ENCODE measurements around the gene DUOXA2.

The DUOXA2 gene

DNA sequence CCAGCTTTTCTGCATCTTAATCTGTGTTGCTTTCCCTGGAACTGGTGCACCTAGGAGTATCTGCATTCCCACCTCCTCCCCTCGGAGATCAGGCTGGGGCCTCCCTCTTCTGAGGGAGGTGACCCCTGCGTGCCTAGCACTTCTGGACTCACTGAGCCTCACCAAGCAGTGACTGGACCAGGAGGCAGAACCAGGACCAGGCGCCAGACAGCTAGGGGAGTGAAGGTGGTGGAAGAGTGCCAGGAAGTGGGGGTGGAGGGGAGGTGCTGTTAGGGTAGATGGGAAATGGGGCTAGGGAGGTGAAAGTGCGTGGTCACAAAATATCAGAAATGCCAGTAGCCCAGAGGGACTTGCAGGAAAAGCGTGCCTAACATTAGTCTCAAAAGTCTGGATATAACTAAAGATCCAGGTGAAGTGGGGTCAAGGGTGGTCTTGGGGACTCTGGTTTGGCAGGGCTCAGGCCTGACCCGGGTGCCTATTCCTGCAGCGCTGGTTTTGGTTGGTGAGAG is 1.2 kb downstream of the DUOXA2 start:
- H3K4me3 ChIP-seq (ENCODE audit: low read depth, low read length), result no peak overlapping the region
- no peak for DNase-seq (ENCODE audit: low read depth)
- TF ChIP-seq, protein P1, sequence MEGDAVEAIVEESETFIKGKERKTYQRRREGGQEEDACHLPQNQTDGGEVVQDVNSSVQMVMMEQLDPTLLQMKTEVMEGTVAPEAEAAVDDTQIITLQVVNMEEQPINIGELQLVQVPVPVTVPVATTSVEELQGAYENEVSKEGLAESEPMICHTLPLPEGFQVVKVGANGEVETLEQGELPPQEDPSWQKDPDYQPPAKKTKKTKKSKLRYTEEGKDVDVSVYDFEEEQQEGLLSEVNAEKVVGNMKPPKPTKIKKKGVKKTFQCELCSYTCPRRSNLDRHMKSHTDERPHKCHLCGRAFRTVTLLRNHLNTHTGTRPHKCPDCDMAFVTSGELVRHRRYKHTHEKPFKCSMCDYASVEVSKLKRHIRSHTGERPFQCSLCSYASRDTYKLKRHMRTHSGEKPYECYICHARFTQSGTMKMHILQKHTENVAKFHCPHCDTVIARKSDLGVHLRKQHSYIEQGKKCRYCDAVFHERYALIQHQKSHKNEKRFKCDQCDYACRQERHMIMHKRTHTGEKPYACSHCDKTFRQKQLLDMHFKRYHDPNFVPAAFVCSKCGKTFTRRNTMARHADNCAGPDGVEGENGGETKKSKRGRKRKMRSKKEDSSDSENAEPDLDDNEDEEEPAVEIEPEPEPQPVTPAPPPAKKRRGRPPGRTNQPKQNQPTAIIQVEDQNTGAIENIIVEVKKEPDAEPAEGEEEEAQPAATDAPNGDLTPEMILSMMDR (IDR thresholded peaks at IDR 0.05; ENCODE audit: control insufficient read depth, extremely low read depth, insufficient read depth), result no peak

DNA sequence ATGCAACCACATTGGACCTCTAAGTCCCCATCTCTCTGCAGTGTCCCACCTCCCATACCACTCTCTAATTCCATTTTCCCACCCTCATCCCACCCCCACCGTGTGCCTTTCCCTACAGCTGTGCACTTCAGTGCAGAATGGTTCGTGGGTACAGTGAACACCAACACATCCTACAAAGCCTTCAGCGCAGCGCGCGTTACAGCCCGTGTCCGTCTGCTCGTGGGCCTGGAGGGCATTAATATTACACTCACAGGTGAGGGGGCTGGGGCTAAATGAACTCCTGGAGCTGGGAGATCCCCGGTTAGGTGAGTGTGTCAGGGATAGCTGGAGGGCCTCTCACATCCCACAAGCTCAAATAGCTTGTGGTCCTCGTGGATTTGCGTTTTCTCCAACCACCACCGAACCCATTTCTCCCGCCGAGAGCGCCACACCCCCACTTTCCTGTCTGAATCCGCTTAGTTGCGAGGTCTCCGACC is 1.9 kb downstream of the DUOXA2 start:
- TF ChIP-seq, protein P1 (IDR thresholded peaks at IDR 0.05; ENCODE audit: control insufficient read depth, extremely low read depth, insufficient read depth), result no peak
- H3K4me3 ChIP-seq (ENCODE audit: low read depth, low read length), result no peak overlapping the region
- no peak for DNase-seq (ENCODE audit: low read depth)

DNA sequence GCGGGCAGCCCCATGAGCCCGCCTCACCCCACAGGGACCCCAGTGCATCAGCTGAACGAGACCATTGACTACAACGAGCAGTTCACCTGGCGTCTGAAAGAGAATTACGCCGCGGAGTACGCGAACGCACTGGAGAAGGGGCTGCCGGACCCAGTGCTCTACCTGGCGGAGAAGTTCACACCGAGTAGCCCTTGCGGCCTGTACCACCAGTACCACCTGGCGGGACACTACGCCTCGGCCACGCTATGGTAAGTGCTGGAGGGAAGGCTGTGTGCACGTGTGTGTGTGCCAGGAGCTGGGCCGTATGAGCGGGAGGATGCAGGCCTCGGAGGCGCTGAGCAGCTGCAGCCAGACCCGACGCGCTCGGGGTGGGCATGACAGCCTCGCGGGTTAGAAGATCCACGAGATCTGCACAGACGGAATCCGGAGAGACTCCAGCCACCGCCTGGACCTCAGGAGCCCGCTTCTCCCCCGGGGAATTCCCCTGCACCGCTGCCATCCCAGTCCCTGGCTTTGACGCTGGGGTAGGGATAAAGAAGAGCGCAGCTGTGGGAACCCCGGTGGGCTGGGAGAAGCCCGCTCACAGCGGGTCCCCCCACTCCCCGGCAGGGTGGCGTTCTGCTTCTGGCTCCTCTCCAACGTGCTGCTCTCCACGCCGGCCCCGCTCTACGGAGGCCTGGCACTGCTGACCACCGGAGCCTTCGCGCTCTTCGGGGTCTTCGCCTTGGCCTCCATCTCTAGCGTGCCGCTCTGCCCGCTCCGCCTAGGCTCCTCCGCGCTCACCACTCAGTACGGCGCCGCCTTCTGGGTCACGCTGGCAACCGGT is 2.6 kb downstream of the DUOXA2 start:
- DNase-seq (ENCODE audit: low read depth), result no peak
- no peak overlapping the region for H3K4me3 ChIP-seq (ENCODE audit: low read depth, low read length)

DNA sequence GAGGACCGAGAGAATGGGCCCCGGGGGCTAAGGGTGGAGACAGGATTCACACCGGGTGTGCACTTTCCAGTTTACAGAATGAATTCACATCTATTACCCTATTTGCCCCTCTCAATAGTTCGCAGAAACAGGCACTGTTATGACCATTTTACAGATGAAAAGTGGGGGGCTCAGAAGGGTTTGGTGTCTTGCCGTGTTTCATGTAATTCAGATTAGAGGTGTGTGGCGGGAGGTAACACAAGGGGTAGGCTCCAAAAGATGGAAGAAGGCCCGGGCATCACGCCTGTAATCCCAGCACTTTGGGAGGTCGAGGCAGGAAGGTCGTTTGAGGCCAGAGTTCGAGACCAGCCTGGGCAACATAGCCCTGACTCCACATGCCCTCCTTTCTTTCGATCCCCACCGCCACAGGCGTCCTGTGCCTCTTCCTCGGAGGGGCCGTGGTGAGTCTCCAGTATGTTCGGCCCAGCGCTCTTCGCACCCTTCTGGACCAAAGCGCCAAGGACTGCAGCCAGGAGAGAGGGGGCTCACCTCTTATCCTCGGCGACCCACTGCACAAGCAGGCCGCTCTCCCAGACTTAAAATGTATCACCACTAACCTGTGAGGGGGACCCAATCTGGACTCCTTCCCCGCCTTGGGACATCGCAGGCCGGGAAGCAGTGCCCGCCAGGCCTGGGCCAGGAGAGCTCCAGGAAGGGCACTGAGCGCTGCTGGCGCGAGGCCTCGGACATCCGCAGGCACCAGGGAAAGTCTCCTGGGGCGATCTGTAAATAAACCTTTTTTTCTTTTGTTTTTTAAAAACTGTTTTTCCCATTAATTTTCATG is 3.4 kb downstream of the DUOXA2 start:
- TF ChIP-seq, protein P1 (IDR thresholded peaks at IDR 0.05; ENCODE audit: control insufficient read depth, extremely low read depth, insufficient read depth), result no peak
- no peak for DNase-seq (ENCODE audit: low read depth)
- no peak overlapping the region for H3K4me3 ChIP-seq (ENCODE audit: low read depth, low read length)

More for the DNA sequence above, 2.6 kb downstream of the DUOXA2 start:
- TF ChIP-seq, protein P1 (IDR thresholded peaks at IDR 0.05; ENCODE audit: control insufficient read depth, extremely low read depth, insufficient read depth), result no peak

DNA sequence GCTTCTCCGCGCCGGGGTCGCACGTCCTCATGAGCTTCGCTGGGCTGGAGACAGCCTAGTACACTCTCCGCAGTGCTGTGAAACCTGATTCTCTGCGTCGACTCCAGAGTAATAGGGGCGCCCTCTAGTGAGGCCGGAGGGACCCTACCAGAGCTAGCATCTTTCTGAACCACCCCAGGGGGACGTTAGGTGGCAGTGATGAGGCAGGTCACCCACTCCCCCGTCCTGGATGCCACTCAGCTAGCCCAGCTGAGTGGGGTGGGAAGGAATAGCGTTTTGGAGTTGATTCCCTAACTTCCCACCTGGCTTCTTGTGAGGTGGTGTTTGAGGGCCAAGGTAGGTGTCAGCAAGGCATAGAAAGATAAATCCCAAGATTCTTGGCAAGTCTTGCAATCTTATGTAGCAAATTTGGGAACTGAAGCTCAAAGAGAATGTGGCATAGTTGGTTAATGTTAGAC is 4.0 kb downstream of the DUOXA2 start:
- no peak overlapping the region for H3K4me3 ChIP-seq (ENCODE audit: low read depth, low read length)
- TF ChIP-seq, protein P1 (IDR thresholded peaks at IDR 0.05; ENCODE audit: control insufficient read depth, extremely low read depth, insufficient read depth), result peak; percentile 100
- DNase-seq (ENCODE audit: low read depth), result peak; percentile 73

DNA sequence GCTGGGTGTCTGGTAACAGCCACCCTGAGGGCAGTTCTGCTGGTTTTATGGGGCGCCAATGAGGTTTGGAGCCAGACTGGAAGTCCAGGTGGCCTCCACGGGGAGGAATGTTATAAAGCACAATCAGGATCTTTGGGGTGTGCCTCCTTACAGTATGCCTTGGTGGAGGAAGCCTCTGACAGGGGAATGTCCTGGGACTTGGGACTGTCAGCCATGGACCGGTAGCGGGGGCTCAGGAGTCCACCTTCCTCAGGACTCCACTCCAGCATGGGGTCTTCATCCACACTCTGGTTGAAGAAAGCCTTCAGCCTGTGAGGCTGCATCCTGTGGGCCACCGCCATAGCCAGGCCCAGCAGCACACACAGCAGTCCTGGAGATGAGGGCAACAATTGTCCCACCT is 4.9 kb downstream of the DUOXA2 start:
- no peak for DNase-seq (ENCODE audit: low read depth)
- TF ChIP-seq, protein P1 (IDR thresholded peaks at IDR 0.05; ENCODE audit: control insufficient read depth, extremely low read depth, insufficient read depth), result no peak

More for the DNA sequence above, 4.9 kb downstream of the DUOXA2 start:
- no peak overlapping the region for H3K4me3 ChIP-seq (ENCODE audit: low read depth, low read length)

Data from LNCaP clone FGC (cell line).